ENCODE measurements around the gene TSPAN9.
A peak's percentile ranks its signal among the peaks of the same experiment; 100 is the strongest.

The TSPAN9 gene

DNA sequence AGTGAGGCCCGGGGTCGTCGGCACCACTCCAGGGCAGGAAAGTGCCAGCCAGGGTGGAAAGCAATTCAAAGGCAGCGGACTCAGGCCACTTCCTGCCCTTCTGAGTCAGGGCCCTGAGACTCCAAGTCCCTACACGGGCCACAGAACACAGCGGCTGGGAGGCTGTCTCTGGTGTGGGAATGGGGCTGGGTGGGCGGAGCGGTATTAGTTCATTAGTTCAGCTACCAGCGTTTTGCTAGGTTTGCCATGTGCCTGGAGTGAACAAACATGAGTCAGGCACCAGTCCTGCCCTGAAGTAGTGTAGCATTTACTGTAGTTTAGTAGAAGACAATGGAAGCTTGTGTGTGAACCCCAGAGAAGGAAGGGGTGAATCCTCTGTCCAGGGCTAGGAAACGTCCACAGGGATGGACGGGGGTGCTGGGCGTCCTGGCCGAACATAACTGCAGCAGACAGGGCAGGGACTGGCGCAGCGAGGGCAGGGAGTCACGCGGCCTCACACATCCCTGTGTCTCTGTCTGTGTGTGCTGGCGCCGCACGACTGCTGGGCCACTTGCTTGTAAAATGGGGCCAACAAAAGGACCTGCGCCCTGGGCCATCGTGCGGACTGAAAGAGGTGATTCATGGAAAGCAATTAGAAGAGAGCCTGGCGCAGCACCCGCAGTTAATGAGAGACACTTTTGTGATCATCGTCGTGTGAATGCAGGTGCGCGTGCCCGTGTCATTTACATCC, 227.4 kb downstream of the TSPAN9 start:
- DNase-seq: no peak

DNA sequence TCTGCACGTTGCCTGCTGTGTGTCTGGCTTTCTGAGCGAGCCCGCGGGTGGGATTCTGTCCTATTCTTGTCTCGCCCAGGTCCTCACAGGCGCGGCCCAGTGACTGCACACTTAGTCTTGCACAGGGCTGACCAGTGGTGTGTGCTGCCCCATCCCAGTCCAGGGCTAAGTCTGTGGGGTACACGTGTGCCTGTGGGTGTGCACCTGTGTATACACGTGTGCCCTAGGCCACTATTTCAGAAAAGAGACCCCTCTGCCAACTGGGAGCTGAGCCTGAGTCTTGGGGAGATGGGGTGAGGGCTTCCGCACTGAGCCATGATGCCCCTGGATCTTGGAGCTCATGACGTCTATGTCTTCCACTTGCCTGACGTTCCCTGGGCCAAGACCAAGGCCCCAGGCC, 228.3 kb downstream of the TSPAN9 start:
- DNase-seq: no peak

DNA sequence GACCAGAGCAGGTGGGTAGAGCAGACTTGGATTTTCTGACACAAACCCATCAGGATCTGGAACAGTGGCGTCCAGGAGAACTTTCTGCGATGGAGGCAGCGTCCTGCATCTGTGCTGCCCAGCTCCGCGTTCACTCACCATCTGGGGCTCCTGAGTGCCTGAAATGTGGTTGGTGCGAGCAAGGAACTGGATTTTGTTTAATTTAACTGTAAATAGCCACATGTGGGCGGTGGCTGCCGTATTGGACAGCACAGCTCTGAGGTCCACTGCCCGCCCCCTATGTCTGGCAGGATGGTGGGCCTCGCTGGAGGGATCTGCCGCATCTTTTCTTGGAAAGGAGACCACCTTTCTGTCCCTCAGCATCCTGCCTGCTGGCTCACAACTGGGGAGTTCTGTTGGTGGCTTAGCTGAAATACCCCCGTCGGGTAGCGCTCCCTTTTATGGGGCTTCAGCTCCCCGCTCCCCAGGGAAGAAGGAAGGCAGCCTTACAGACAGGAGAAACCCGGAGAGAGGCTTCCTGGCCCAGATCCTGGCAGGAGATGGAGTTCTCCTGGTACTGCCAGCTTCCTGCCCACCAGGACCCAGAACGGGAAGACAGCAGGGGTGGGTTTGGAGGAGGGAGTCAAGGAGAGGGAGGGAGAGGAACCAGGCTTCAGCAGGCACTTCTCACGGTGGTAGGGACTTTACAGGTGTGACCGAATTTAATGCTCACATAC, 228.9 kb downstream of the TSPAN9 start:
- no peak for DNase-seq

DNA sequence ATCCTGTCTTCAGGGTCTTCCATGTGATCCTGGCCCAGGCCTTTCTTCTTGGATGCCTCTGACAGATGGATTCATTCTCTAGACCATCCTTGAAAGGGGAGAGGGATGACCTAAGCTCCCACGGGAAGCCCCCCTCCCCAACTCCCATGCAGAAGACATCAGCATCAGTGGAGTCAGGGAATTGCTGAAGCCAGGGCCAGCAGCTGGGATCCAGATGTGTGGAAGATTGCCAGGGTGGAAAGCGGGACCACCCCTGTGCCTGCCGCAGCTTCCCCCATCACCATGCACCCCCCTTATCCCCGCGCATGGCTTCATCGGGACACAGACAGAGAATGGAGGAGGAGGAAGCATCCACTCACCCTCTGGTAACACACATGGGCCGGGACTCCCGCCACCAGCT, 230.2 kb downstream of the TSPAN9 start:
- no peak for DNase-seq

DNA sequence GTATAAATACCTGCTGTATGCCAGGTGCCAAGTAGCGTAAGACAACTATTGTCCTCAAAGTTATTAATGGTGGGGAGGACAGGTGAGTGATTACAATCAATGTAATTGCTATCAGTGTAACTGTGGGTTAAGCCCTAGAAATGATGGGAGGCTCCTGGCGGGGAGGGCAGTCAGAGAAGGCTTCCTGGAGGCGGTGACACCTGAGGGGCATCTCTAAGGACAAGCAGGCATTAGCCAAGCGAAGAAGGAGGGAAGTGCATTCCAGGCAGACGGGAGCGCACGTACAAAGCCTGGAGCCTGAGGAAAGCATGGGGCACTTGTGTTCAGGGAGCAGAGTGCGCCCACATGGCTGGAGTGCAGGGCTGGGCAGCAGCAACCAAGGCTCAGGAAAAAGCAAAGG, 230.9 kb downstream of the TSPAN9 start:
- DNase-seq: no peak

DNA sequence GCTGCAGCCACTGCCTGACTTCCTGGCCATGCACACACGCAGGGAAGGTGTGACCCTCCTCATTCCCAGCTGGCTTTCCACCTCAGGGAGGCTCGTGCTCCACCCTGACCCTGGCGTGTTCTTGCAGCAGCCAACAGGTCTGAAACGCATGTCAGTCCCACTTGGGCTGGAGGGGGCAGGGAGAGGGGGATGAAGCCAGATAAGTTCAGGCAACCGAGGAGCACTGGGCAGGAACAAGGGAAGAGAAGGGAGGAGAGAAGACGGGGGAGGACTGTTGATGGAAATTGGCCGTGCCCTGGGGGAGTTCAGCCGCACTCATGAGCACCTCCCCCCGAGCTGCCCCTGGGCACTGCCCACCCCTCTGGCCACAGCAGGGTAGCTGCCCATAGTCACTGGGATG, 231.4 kb downstream of the TSPAN9 start:
- no peak for DNase-seq

DNA sequence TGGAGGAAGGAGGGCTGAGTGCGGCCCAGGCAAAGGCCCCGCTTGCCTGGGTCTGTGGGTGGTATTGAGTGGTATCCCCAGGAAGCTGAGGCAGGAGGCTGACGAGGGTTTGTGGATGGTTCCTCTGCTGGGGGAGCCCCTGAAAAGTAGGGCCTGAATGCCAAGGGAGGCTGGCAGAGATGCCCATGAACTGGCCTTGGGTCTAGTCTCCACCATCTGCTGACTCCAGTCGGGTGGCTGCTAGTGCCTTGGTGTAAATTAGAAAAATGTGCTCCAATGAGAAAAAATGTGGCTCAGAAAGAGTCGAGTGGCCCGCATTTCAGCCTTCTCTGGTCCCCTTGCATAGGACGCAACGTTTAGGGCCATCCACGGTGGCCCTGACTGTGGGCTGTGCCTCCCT, 232.6 kb downstream of the TSPAN9 start:
- DNase-seq: no peak

DNA sequence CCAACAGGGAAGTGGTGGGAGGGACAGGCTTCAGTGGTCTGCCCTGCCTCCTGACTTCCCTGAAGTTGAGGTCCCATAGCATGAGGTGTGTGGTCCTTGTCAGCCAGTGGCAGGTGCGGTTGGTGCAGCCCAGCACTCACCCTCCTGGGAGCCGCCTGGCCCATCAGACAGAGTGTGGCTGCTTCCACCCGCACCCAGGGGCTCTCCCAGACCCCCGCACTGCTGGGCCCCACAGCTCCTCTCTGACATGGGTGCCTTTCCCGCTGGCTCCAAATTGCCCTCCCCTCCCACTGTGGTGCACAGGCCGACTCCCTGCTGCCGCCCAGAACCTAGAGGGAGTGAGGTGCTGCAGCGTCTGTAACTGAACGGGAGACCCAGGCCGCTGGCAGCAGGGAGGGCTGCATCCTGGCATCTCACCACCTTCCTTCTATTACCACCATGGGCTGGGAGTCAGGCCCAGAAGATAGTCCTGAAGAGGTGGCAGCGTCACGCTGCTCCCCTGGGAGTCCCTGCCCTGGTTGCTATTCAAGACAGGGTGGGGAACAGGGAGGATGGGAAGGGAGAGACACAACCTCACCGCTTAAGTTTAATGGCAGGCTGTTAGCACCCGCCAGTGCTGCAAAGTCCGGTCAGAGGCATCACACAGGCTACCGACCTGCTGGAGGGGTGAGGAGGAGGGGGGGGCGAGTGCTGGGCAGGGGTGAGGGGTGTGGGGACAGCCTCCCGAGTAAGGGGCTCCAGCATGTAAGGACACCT, 233.3 kb downstream of the TSPAN9 start:
- DNase-seq: no peak

DNA sequence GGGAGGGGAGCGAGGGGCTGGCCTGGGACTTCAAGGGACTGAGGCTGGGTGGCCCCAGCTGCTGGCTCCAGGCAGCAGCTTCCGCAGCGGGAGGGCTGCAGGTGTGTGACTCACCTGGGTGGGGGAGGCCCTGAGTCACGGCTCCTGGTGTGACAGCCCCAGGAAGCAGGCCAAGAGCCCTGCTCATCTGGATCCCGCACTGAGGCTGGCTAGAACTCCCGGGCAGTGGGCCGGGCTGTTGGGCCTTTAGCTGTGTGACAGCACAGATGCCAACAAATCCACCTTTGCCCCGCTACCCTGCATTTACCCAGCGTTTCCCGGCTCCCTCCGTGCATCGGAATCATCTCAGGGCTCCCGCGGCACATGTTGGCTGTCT, 233.8 kb downstream of the TSPAN9 start:
- no peak for DNase-seq

DNA sequence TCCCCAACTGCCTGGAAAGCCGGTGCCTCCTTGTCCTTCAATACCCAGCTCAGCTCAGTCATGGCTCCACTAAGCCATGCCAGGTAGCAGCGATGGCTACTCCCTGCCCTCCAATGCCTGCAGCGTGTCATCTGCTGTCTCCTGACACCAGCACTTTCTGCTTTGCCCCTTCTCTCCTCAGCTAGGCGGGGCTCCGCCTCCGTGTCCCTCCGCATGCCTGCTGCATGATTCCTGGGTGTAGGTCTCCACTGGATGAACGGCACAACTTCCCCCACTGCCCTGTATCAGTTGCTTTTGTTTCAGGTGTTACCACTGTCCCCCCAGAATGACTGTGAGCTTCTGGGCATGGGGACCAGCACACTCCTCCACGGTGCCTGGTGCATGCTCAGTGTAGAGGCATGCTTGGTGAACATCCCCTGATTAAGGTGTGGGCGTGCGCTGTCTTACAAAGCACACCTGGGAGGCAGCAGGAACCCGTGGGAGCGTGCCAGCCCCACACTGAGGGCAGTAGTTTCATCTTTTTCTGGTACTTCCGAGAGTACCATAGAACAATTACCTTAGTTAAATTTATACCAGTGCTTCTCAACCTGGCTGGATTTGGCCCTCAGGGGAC, 234.4 kb downstream of the TSPAN9 start:
- DNase-seq: no peak

DNA sequence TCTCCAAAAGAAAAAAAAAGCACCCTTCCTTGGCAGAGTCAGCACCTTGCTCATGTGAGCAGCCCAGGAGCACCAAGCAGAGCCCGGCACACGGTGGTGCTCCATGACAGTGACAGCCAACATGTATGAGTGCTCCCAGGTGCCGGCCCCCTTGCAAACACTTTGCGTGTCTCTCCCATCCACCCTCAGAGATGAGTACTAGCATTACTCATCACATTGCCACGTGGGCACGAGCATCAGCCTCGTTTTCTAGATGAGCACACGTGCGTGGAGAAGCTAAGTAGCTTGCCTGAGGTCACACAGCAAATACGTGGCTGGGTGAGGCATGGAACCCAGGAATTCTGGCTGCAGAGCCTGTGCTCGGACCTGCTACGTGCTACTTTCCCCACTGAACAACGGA, 235.9 kb downstream of the TSPAN9 start:
- DNase-seq: no peak

DNA sequence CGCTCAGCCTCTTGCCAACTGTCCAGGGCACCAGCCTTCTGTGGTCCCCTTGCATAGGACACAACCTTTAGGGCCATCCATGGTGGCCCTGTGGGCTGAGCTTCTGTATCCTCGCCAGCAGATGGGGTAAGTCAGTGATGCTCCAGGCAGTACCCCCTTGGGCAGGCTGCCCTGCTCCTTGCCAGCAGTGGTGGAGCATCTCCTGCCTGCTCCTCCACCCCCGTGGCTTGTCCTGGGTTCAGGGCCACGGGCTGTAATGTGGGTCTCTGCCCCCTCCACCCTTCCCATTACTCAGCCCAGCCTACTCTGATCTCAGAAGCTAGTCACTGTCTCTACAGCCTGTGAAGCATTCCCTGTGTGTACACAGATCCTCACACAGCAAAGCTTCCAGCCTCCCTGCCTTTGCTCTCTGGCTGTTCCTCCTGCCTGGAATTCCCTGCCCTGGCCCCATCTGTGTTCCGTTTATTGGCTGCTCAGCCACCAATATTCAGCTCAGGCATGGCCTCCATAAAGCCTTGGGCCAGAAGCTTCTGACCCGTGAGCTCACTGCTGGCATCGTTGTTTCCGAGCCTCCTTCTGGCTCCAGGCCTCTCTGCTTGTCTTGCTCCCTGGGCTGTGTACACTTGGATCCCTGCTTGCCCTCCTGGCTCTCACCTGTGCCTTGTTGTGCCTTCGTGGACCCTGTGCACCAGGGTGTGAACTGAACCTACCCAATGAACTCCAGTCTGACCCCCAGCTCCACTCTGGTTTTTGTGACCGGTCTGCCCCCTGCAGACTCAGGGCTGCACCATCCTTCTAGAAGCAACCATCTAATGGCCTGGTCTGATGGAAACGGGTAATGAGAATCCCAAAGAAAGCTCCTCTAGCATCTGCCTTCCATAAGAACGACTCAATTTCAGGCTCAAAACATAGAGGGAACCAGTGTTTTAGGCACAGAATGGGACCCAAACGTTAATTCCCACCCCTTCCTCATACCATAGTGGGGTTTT, 236.8 kb downstream of the TSPAN9 start:
- peak; percentile 42 for DNase-seq

DNA sequence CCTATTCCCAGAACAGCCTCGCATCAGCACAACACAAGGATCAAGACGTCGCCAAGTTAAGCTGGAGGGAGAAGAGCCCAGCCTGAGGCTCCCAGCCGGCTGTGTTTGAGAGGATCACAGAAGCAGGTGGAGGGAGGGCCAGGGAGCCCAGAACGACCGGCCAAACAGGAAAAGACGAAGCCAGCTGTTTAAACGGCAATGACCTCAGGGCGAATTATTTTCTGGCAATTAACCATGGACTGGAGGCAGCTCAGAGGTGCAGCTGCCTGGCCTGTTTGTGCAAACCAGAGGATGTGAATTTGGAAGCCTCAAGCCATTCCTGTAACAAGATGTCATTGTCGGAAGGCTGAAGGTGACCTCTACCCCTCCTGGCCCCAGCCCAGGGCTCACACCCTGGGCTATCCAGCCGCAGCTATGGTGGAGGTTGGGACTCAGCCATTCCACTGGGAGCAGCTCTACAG, 238.1 kb downstream of the TSPAN9 start:
- DNase-seq: no peak

DNA sequence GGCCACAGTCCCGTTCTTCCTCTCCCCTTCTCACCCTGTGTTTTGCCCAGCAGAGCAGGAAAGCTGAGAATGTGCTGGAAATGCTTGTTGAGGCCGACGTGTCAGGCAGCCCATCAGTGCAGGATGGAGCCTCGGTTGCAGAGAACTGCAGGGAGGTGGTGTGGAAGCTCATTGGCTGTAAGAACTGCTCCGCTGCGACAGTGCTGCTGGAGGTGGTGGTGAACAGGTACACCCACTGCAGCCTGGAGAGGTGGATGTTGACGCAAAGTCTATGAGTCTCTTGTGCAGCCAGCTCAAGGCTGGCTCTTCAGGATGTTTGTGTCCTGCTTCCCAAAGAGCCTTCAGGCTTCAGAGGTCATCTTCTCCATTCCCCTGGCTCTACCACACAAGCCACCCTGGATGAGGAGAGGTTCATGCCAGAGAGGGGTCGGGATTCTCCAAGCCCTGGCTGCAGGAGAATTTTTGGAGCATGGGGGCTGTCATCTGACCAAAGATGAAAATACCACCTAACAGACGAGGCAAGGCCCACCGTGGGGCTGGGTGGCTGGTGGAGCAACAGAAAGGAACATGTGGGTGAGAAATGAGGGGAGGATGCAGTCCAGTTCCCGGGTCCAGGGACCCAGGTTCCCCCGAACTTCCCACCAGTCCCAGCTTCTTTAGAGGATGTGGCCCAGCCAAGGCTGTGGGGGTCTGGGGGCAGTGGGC, 239.7 kb downstream of the TSPAN9 start:
- DNase-seq: no peak

DNA sequence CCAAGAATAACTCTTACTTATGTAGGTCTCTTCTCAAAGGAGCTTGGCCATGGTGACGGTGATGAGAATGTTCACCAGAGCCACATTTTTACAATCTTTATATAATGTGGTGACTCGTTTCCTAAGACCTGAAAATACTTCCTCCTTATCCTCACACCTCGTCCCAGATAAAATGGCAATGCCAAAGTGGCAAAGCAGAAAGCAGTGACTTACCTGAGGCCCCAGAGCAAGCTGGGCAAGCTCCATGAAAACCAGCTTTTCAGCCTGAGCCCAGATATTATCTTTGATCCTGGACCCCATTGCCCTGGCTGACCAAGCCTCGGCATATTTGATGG, 240.3 kb downstream of the TSPAN9 start:
- DNase-seq: no peak

DNA sequence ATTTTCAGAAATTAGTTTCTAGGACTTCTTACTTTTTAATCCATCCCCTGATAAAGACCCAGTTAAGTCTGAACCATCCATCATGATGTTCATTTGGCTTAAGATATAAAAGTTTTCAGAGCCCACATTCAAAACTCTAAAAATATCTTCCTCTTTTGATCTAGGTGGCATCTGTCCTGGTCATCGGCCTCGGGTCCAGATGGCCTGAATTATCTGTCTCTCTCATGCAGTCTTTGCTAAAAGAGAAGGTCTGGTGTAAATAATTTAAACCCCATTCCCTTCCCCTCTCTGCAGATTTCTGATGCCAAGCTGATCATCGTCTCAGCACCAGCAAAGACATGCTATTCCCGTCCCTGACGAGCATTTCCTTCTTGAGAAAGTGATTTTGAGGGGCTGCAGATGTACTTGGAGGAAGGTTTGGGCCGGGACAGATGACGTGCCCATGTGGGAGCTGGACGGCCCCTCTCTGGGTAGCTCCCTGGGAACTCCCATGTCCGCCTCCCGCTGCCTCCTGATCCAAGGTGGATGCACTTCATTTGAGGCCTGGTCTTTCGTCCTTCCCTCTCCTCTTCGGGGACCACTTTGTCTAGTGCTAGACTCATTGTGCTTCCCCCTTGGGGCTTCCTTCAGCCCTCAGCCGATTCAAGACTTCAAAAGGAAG, 240.8 kb downstream of the TSPAN9 start:
- DNase-seq: no peak

DNA sequence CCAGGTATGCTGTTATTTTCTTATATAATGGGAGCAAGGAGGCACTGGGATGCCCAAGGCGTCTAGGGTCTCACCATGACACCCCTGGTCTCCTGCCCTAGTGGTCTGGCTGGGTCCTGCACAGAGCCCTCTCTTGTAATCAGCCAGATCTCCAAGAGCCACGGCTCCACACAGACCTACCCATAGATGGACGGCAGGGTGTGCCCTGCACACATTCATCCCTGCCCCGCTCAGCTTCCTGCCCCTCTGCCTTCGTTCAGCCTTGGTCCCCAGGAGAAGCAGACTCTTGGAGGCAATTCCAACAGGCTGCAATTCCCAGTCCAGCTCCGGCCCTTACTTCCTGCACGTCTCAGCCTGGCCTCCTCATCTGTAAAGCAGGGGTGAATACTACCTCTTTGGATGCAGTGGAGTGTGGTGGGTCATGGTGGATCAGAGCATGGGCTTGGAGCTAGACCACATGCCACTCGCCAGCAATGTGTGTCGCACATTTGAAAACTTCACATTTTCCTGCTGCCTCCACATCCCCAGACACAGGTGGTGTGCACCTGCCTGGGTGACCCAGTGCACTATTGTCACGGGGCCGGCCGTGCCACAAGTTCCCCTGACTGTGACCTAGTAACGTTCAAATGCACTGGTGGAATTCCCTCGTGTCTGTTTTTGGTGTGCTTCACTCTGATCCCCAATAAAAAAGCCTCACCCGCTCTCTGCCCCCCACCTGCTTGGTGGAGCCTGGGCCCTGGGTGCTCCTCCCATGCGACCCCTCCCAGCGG, 242.7 kb downstream of the TSPAN9 start:
- DNase-seq: no peak

DNA sequence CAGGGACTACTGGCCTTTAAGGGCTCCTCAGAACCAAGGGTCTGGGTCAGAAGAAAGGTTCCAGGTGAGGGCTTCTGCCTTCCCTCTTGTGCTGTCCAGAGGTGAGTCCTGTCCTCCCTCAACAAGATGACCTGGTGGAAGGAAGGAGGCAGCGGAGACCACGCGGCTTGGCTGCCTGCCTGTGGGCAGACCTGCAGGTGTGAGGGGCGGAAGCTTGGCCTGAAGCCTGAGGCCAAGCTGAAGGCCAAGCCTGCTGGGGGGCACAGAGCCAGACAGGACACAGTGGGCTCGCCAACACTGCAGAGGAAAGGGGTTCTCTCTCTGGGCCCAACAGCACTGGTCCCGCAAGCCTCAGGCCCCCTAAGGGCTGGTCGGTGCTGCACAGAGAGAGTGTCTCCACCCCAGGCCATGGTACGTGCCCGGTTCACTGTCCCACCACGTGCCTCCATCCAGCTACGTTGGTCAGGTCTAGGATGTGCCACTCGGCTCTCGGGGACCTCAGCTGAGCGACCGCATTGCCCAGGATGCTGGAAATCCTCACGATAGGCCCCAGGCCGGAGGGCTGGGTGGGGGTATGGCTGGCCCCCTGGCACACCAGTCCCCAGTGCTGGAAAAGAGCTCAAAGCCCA, 243.8 kb downstream of the TSPAN9 start:
- DNase-seq: no peak

DNA sequence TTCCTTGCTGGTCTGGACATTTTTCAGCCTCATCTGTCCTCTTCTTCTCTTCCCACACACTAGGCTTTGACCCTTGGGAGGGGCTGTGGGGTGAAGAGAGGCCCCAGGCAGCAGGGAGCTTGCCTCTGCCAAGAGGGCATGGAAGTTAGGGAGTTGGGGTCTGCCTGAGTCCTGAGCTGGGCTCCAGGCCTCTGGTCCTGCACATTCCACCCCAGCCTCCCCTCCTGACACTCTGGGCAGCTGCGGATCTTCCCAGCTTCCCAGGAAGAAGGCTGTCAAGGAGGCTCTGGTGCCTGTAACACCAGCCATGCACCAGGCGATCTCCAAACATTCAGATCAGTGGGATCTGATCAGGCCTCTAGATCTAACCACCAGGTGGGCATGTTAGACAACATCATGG, 244.7 kb downstream of the TSPAN9 start:
- no peak for DNase-seq

Measured in activated CD4-positive, alpha-beta T cell treated with anti-CD3 and anti-CD28 coated beads, Interleukin-10, Interleukin-2, amounts not matched to agents 100 ng/mL and 50 ng/mL, durations not matched to agents 16 hours and 8 hours (primary cell).